ENCODE data around the gene STPG1.

STPG1 gene

DNA sequence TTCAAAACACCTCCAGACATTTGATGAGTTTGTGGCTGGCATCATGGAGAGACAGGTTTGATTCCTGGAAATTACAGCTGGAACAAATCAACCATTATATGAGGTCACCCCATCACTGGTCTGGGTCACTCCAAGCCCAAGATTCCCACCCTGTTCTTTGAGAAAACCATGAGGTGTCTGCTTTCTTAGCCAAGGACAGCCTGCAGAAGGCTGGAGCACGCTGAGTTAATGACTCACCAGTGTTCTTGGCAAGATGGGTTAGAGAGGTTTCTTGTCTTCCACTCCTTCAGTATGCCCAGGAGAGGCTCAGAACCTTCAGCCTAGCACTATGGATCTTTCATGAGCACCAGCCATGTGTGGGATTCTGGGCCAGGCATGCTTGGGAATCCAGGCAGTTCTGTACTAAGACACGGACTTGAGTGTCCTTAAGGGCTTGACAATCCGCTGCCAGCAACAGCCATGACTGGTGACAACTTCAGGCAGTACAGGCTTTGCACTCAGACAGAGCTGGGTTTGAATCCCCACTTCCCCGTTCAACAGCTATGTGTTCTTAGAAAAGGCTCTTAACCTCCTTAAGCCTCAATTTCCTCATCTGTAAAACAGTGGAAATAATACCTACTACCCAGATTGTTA lies 50.5 kb downstream of the STPG1 start:
- Histone ChIP-seq H3K27ac (ENCODE audit: low read length) (no peak overlapping the region), H3K4me3 (ENCODE audit: low read length) (no peak overlapping the region), H4K20me1 (ENCODE audit: insufficient read depth, low read length) (no peaks in the 10 kb centered on the region), H3K4me2 (ENCODE audit: low read depth, low read length) (no peak overlapping the region), H3K9me3 (replicated peaks; ENCODE audit: insufficient read depth, low read length) (no peaks in the 10 kb centered on the region), H3K9me2 (replicated peaks; ENCODE audit: insufficient read depth, low read length) (no peaks in the 10 kb centered on the region), H3K79me2 (ENCODE audit: low read length) (no peaks in the 10 kb centered on the region), H3K4me1 (ENCODE audit: low read length) (no peaks in the 10 kb centered on the region), H3K9ac (ENCODE audit: low read length) (no peak overlapping the region), H3K27me3 (replicated peaks; ENCODE audit: insufficient read depth, low read length) (no peaks in the 10 kb centered on the region), H3K36me3 (replicated peaks; ENCODE audit: insufficient read depth, low read length) (no peaks in the 10 kb centered on the region), H3F3A (ENCODE audit: insufficient read depth, low read length) (no peaks in the 10 kb centered on the region), H2AFZ (ENCODE audit: low read length) (no peak overlapping the region)
- TF ChIP-seq, protein P1, sequence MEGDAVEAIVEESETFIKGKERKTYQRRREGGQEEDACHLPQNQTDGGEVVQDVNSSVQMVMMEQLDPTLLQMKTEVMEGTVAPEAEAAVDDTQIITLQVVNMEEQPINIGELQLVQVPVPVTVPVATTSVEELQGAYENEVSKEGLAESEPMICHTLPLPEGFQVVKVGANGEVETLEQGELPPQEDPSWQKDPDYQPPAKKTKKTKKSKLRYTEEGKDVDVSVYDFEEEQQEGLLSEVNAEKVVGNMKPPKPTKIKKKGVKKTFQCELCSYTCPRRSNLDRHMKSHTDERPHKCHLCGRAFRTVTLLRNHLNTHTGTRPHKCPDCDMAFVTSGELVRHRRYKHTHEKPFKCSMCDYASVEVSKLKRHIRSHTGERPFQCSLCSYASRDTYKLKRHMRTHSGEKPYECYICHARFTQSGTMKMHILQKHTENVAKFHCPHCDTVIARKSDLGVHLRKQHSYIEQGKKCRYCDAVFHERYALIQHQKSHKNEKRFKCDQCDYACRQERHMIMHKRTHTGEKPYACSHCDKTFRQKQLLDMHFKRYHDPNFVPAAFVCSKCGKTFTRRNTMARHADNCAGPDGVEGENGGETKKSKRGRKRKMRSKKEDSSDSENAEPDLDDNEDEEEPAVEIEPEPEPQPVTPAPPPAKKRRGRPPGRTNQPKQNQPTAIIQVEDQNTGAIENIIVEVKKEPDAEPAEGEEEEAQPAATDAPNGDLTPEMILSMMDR (IDR thresholded peaks at IDR 0.05; ENCODE audit: low read length): no peak
- TF ChIP-seq EZH2phosphoT487 (IDR thresholded peaks at IDR 0.05; ENCODE audit: low read length) (no peak), EZH2 (optimal IDR thresholded peaks at IDR 0.05; ENCODE audit: low read depth, low read length) (no peak)
- DNase-seq: no peak

DNA sequence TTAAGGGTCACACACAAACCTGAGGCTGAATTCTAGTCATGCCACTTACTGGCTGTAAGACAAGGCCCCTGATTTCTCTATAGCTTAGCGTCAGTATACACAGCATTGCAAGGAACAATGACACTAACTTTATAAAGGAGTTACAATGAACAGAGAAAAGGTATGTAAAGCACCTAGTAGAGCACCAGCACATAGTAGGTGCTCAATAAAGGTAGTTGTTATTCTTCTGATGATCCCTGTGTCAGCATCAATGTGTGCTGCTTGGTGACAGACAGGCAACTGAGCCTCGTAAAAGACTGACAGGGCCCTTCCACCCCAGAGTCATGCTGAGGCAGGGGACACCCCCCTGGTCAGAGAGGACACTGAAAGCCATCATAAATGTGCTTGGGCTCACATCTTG lies 51.2 kb downstream of the STPG1 start:
- Histone ChIP-seq H3K27me3 (replicated peaks; ENCODE audit: insufficient read depth, low read length) (no peaks in the 10 kb centered on the region), H4K20me1 (ENCODE audit: insufficient read depth, low read length) (no peaks in the 10 kb centered on the region), H3K36me3 (replicated peaks; ENCODE audit: insufficient read depth, low read length) (no peaks in the 10 kb centered on the region), H3K4me1 (ENCODE audit: low read length) (no peaks in the 10 kb centered on the region), H3K4me3 (ENCODE audit: low read length) (no peak overlapping the region), H3K9me3 (replicated peaks; ENCODE audit: insufficient read depth, low read length) (no peaks in the 10 kb centered on the region), H3K9ac (ENCODE audit: low read length) (no peak overlapping the region), H3K4me2 (ENCODE audit: low read depth, low read length) (no peak overlapping the region), H3F3A (ENCODE audit: insufficient read depth, low read length) (no peaks in the 10 kb centered on the region), H2AFZ (ENCODE audit: low read length) (no peak overlapping the region), H3K9me2 (replicated peaks; ENCODE audit: insufficient read depth, low read length) (no peaks in the 10 kb centered on the region), H3K79me2 (ENCODE audit: low read length) (no peaks in the 10 kb centered on the region), H3K27ac (ENCODE audit: low read length) (no peak overlapping the region)
- no peak for DNase-seq
- no peak for TF ChIP-seq EZH2phosphoT487 (IDR thresholded peaks at IDR 0.05; ENCODE audit: low read length)
- TF ChIP-seq, protein P1 (IDR thresholded peaks at IDR 0.05; ENCODE audit: low read length): no peak
- TF ChIP-seq EZH2 (optimal IDR thresholded peaks at IDR 0.05; ENCODE audit: low read depth, low read length): no peak

DNA sequence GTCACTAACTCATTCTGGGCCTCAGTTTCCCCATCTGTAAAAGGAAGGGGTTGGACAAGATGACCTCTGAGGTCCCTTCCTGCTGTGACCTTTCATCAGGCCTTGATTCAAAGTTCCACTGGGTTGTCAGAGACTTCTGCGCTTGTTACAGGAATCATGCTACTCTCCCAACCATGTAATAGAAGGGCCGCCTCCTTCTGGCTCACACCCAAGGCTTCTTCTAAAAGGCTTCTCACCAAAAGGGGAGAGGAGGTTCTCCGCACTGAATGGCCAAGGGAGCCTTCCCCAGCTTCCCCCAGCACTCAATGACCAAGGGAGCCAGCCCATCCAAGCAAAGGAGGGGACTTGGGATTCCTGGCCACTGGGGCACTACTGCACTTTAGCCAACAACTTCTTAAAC lies 51.8 kb downstream of the STPG1 start:
- Histone ChIP-seq H3K79me2 (ENCODE audit: low read length) (no peaks in the 10 kb centered on the region), H3K4me1 (ENCODE audit: low read length) (no peaks in the 10 kb centered on the region), H3K27me3 (replicated peaks; ENCODE audit: insufficient read depth, low read length) (no peaks in the 10 kb centered on the region), H3K9me3 (replicated peaks; ENCODE audit: insufficient read depth, low read length) (no peaks in the 10 kb centered on the region), H3K9ac (ENCODE audit: low read length) (no peak overlapping the region), H3F3A (ENCODE audit: insufficient read depth, low read length) (no peaks in the 10 kb centered on the region), H3K27ac (ENCODE audit: low read length) (no peak overlapping the region), H4K20me1 (ENCODE audit: insufficient read depth, low read length) (no peaks in the 10 kb centered on the region), H2AFZ (ENCODE audit: low read length) (no peak overlapping the region), H3K4me3 (ENCODE audit: low read length) (no peak overlapping the region), H3K9me2 (replicated peaks; ENCODE audit: insufficient read depth, low read length) (no peaks in the 10 kb centered on the region), H3K4me2 (ENCODE audit: low read depth, low read length) (no peak overlapping the region), H3K36me3 (replicated peaks; ENCODE audit: insufficient read depth, low read length) (no peaks in the 10 kb centered on the region)
- TF ChIP-seq EZH2 (optimal IDR thresholded peaks at IDR 0.05; ENCODE audit: low read depth, low read length): no peak
- TF ChIP-seq, protein P1 (IDR thresholded peaks at IDR 0.05; ENCODE audit: low read length): no peak
- no peak for TF ChIP-seq EZH2phosphoT487 (IDR thresholded peaks at IDR 0.05; ENCODE audit: low read length)
- DNase-seq: no peak
